ENCODE results near the gene PRICKLE2. TPM values are rescaled to one million over a fixed set of nuclear protein-coding genes. Genes with fewer than 3 reads are reported as not detected.

PRICKLE2 gene
- total RNA-seq, 1 experiment from 2014 or later, result 1.9 TPM

- Mint-ChIP-seq H3K36me3 (ENCODE audit: insufficient read depth, unreplicated experiment) (no peaks in the 10 kb centered on the region), H3K27ac (ENCODE audit: unreplicated experiment) (no peak overlapping the region), H3K9me3 (ENCODE audit: low read depth, unreplicated experiment) (no peaks in the 10 kb centered on the region), H3K4me3 (ENCODE audit: low read depth, unreplicated experiment) (no peak overlapping the region), H3K27me3 (ENCODE audit: unreplicated experiment) (no peaks in the 10 kb centered on the region), H3K4me1 (ENCODE audit: low read depth, unreplicated experiment) (no peaks in the 10 kb centered on the region)
- intact Hi-C loops (cut with micrococcal nuclease; ENCODE audit: unreplicated experiment), result no loop called here
- TF ChIP-seq CTCF (IDR thresholded peaks at IDR 0.05; ENCODE audit: unreplicated experiment), result no peak
- BruUV-seq (replicated peaks), result no TSS peak
- CTCF ChIA-PET, result no interaction called here
- no peak for DNase-seq
Measured at GRCh38 chr3:64196236-64196929, 28.9 kb downstream of the PRICKLE2 start.

- Mint-ChIP-seq H3K9me3 (ENCODE audit: low read depth, unreplicated experiment) (no peaks in the 10 kb centered on the region), H3K27ac (ENCODE audit: unreplicated experiment) (no peak overlapping the region), H3K27me3 (ENCODE audit: unreplicated experiment) (no peaks in the 10 kb centered on the region), H3K4me3 (ENCODE audit: low read depth, unreplicated experiment) (no peak overlapping the region), H3K36me3 (ENCODE audit: insufficient read depth, unreplicated experiment) (no peaks in the 10 kb centered on the region), H3K4me1 (ENCODE audit: low read depth, unreplicated experiment) (no peaks in the 10 kb centered on the region)
- no peak for DNase-seq
- TF ChIP-seq CTCF (IDR thresholded peaks at IDR 0.05; ENCODE audit: unreplicated experiment), result no peak
- intact Hi-C loops (cut with micrococcal nuclease; ENCODE audit: unreplicated experiment), result no loop called here
- BruUV-seq (replicated peaks), result no TSS peak
- CTCF ChIA-PET, result no interaction called here
Measured at GRCh38 chr3:64195789-64196188, 29.5 kb downstream of the PRICKLE2 start.

- no peak for TF ChIP-seq CTCF (IDR thresholded peaks at IDR 0.05; ENCODE audit: unreplicated experiment)
- H3K27me3 Mint-ChIP-seq (ENCODE audit: unreplicated experiment), result no peaks in the 10 kb centered on the region
- H3K9me3 Mint-ChIP-seq (ENCODE audit: low read depth, unreplicated experiment), result no peaks in the 10 kb centered on the region
- H3K4me3 Mint-ChIP-seq (ENCODE audit: low read depth, unreplicated experiment), result no peak overlapping the region
- CTCF ChIA-PET, result no interaction called here
- peaks cover 32% of the 10 kb centered on the region for H3K4me1 Mint-ChIP-seq (ENCODE audit: low read depth, unreplicated experiment)
- intact Hi-C loops (cut with micrococcal nuclease; ENCODE audit: unreplicated experiment), result no loop called here
- no peak overlapping the region for H3K27ac Mint-ChIP-seq (ENCODE audit: unreplicated experiment)
- H3K36me3 Mint-ChIP-seq (ENCODE audit: insufficient read depth, unreplicated experiment), result peaks cover 12% of the 10 kb centered on the region
- no peak for DNase-seq
- BruUV-seq (replicated peaks), result no TSS peak
Measured at GRCh38 chr3:64191822-64192221, 33.4 kb downstream of the PRICKLE2 start.

- CTCF ChIA-PET, result no interaction called here
- H3K27me3 Mint-ChIP-seq (ENCODE audit: unreplicated experiment), result no peaks in the 10 kb centered on the region
- intact Hi-C loops (cut with micrococcal nuclease; ENCODE audit: unreplicated experiment), result no loop called here
- H3K36me3 Mint-ChIP-seq (ENCODE audit: insufficient read depth, unreplicated experiment), result peaks cover 12% of the 10 kb centered on the region
- H3K4me3 Mint-ChIP-seq (ENCODE audit: low read depth, unreplicated experiment), result no peak overlapping the region
- DNase-seq, result no peak
- H3K9me3 Mint-ChIP-seq (ENCODE audit: low read depth, unreplicated experiment), result no peaks in the 10 kb centered on the region
- no peak overlapping the region for H3K27ac Mint-ChIP-seq (ENCODE audit: unreplicated experiment)
- no TSS peak for BruUV-seq (replicated peaks)
- H3K4me1 Mint-ChIP-seq (ENCODE audit: low read depth, unreplicated experiment), result peaks cover 42% of the 10 kb centered on the region
- no peak for TF ChIP-seq CTCF (IDR thresholded peaks at IDR 0.05; ENCODE audit: unreplicated experiment)
Measured at GRCh38 chr3:64190517-64191515, 34.5 kb downstream of the PRICKLE2 start.

All from Calu3 (cell line).